Germinal center (tissue), 1 donor: ENCODE results near the gene DNAJA1.
A peak's percentile ranks its signal among the peaks of the same experiment; 100 is the strongest.

ENCODE experiments used
- DNase-seq: peaks from one replicate; pipeline ENCODE4 v3.0.0; 2012; ENCODE audit warnings: mixed read lengths, low spot score

Gene DNAJA1

DNA sequence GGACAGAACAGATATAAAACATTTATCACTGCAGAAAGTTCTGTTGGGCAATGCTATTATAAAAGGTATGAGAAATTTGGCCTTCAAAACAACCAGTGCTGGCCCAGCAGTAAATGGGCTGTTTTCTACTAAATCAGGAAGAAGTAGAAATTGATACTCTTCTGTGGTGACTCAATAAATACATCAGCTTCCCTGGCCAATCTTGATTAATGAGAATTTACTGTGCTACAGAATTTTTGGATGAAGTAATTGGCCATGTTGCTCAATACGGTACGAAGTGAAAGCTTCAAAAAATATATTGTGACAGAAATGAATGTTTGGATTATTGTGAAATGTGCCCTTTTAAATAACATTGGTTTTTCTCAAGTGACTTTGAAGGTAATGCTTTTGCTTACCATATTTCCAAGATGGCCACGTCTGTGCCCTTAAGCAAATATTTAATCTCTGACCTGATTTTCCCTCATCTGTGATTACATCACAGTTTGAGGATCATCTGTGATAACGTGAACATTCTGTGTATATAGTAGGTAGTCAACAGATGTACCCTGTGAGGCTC lies 4.2 kb downstream of the DNAJA1 start:
- DNase-seq, result no peak

DNA sequence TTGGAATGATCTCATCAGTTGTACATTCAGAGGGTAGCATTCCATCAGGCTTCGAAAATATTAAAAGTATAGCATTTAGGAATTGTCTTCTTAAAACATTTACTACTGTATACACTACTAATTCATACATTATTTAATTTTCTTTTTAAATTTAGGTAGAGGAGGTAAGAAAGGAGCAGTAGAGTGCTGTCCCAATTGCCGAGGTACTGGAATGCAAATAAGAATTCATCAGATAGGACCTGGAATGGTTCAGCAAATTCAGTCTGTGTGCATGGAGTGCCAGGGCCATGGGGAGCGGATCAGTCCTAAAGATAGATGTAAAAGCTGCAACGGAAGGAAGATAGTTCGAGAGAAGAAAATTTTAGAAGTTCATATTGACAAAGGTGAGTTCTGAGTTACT lies 5.2 kb downstream of the DNAJA1 start:
- no peak for DNase-seq

DNA sequence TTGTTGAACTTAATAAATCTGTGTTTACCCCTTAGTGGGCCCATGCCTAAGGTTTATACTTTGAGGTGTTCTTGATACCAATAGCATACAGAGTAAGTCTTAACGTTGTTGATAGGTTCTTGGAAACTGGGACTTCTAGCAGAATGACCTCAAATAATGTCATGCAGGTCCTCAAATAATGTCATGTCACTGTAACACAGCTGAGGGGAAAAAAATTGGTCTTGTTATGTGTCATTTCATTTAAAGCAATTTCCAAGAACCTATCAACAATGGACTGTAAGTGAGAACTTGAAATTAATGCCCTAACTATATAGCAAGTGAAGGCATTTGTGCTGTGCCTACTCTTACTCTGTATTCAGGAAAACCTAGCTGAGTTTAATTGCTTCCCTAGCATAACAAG lies 7.2 kb downstream of the DNAJA1 start:
- no peak for DNase-seq

DNA sequence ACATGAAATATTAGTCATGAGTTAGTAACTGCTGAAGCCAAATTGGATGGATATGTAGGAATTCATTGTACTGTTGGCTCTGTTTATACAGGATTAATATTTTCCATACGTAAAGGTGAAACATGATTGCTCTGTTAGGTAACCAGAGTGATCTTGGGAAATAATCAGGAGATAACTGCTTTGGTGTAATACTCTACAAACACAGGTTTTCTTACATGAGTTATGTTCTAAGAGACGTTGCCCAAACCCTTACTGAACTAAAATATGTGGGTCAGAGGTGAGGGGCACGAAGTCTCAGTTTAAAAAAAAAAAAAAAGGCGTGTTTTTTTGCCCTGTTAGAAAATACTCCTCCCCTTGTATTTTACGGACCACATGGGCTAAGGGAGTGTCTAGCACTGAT lies 7.8 kb downstream of the DNAJA1 start:
- no peak for DNase-seq

DNA sequence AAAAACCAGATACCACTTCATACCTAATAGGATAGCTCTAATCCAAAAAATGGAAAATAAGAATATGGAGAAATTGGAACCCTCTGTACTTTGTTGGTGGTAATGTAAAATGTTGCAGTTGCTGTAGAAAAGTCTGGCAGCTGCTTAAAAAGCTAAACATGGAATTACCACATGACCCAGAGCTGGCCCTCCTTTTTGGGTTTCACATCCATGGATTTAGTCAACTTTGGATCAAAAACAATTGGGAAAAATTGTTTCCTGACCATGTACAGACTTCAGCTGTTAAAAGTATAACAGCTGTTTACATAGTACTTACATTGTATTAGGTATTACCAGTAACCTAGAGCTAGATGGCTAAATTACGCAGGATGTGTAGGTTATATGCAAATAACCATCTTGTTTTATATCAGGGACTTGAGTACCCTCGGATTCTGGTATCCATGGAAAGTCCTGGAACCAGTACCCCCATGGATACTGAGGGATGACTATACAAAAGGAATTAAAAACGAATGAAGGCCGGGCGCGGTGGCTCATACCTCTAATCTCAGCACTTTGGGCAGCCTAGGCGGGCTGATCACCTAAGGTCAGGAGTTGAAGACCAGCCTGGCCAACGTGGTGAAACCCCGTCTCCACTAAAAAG lies 15.8 kb downstream of the DNAJA1 start:
- no peak for DNase-seq

DNA sequence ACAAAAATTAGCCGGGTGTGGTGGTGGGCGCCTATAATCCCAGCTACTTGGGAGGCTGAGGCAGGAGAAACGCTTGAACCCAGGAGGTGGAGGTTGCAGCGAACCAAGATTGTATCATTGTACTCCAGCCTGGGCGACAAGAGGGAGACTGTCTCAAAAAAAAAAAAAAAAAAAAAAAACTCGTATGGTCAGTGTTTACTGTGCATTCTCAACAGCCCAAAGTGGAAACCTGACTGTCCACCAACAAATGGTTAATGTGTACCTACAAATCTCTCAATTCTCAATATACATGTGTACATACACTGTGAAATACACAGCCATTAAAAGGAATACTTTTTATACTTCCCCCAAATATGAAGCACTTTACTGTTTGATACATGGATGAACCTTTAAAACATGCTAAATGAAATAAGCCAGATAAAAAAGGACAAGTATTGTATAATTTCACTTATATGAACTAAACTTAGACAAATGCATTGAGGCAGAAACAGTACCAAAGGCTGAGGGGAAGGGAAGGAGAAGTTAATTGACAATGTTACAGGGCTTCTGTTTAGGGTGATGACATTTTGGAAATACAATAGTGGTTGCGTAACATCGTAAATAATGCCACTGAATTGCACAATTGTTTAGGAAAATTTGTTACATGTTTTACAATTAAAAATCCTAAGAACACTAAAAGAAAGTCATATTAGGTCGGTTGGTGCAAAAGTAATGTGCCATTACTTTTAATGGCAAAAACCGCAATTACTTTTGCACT lies 16.5 kb downstream of the DNAJA1 start:
- no peak for DNase-seq

DNA sequence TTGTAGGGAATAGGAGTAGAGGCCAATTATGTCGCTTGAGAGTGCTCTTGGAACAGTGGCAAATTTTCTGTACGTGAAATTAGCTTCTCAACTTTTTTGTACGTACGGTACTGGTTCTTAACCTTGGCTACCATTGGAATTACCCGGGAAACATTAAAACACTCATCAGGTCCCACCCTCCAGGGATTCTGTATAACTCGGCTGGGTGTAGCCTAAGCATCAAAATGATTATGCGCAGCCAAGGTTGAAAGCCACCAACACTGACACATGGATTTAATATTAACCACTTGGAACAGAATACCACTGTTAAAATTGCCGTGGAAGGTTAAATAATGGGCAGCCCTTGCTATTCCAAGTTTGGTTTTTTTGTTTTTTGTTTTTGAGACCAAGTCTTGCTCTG lies 17.4 kb downstream of the DNAJA1 start:
- DNase-seq, result no peak

DNA sequence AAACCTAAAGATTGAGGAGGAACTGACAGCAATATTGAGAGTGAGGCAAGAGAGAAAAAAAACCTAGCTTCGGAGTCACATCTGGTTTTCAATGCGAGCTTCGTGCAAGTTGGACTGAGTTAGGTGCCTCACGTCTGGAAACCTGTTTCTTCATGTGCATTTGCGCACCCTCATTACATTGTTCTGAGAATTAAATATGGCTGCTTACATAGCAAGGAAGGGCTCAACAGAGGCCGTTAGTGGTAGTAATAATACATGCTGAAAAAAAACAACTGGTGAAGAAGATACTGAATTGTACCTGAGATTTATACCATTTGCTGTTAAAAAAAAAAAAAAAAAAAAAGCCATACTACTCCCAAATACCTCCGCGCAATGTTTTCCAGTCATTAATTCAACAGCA lies 18.6 kb downstream of the DNAJA1 start:
- no peak for DNase-seq

DNA sequence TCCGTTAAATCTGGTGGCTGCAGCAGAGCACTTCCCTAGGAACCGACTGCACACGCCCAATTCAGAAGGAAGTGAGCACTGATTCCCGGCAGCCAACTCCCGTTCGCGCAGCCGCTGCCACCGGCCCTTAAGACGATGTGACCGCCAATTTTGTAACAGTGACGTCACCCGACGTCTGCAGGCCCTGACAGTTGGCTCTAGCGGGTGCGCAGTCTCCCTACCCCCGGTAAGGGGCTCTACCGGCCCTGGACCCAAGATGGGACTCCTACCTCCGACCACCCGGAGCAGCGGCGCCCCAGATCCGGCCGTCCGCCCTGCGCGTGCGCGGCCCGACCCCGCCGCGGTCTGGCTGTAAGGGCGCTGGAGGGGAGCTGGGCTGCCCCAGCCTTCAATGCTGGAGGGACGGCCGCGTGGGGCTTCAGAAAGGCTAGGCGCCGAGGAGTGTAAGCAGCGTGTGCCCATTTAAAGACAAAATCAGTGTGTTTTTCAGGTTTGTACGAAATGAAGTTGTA lies 19.1 kb downstream of the DNAJA1 start:
- DNase-seq, result peak; percentile 85

DNA sequence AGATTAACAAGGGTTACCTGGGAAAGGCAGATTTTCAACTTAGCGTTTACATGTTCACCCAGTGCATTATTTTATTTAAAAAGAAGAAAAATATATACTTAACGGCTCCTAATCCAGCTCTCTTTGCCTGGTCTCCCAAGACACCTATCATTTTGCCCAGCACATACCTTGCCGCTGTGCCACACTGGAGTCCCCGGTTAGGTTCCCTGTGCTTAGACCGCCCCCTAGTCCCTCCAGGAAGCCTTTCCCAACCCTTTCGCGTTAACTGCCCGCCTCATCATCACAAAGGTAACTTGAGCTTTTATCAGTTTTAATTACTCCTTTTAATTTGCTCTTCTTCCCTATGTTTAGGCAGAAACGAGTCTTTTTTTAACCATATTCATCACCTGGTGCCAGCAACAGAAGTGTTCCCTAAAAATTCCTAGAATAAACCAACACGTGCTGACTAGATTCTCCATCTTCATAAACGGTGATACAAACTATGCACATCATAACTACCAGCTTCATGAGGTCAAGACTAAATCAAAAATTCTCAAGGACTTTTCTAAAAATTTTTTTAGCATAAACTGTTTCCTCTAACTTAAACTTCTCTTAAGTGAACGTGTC lies 19.7 kb downstream of the DNAJA1 start:
- no peak for DNase-seq

DNA sequence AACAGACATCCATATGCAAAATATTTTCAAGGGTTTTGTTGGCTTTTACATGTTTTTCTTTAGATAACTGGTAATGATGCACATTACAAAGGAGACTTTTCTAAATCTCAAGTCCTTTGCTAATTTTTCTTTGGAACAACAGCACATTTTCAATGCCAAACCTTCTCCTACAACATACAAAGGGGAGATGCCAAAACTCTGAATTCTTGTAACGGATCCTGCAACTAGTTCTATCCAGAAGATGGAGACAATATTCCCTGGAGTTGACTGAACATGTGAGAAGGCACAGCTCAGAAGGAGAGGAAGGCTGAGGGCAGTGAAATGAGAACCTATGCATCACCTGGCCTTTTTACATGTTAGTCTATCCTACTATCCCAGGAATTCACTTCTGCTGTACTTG lies 21.0 kb downstream of the DNAJA1 start:
- DNase-seq, result no peak

DNA sequence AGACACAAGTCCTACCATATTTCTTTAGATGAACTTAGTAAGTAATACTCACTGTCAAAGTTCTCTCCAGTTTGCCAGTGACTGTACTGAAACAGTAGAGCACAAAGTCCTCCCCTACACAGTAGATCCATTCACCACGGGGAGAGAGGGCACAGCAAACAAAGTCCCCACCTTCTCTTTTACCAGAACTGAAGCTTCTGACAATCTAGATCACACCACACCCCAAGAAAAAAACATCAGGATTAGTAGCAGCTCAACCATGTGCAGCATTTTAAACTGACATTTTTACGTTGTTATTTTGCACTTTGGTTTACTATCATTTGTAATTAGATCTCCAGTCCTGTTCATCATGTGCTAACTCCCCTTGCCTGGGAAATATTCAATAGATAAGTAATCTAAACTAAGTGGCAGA lies 23.0 kb downstream of the DNAJA1 start:
- DNase-seq, result no peak

DNA sequence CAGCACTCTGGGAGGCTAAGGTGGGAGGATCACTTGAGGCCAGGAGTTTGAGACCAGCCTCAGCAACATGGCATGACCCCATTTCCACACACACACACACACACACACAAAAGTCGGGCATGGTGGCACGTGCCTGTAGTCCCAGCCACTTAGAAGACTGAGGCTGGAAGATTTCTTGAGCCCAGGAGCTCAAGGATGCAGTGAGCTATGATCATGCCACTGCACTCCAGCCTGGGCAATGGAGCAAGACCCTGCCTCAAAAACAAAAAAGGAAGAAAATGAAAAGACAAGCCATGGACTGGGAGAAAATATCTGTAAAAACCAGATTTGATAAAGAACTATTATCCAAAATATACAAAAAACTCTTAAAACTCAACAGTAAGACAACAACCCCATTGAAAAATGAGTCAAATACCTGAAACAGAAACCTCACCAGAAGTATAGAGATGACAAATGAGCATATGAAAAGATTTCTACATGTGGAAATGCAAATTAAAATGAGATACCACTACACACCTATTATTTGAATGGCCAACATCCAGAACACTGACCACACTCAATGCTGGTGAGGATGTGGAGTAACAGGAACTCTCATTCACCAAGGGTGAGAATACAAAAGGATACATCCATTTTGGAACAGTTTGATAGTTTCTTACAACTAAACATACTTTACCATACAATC lies 24.7 kb downstream of the DNAJA1 start:
- DNase-seq, result no peak

DNA sequence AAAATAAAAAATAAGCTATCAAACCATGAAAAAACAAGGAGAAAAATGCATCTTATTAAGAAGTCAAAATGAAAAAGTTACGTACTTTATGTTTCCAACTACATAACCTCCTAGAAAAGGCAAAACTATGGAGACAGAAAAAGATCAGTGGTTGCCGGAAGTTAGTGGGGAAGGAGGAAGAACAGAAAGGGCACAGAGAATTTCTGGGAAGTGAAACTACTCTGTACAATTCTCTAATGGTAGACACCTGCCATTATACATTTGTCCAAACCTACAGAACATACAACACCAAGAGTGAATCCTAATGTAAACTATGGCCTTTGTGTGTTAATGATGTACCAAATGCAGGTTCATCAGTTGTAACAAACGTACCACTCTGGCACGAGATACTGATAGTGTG lies 26.1 kb downstream of the DNAJA1 start:
- peak; percentile 14 for DNase-seq

DNA sequence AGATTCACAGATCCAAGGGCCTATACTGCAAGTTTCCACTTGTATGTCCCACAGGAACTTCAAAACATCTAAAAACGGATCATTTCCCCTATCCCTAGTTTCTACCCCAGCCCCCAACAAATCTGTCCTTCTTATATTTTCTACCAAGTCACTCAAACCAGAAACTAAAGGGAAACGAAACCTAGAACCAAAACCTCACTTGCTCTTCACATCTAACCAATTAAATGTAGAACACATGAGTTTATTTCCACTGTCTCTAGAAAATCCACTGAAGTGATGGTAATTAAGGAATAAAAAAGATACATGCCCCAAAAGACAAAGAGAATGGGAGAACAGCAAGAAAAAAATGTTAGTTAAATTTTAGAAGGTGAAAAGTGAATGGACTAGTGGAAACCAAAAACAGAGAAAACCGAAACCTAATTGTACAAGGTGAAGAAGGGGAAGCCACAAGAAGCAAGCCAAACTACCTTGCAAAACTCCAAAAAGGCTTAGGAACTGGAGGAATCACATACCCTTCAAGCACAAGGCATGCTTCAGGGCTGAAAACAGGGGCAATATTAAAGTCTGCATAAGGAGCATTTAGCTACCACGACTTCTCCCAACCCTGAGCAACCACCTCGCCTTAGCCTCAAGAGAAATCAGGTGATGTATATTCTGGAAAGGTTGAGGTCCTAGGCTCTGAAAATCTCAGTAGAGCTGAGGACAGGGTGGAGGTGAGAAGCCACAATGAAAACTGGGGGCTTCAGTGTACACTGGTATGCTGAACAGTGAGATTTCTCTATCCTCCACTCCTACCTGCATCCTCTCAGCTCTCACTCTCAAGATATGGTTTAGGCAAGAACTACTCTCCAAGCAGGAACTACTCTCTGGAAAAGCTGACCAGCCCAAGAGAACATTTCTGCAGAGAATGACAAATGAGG lies 40.3 kb downstream of the DNAJA1 start:
- peak; percentile 57 for DNase-seq

DNA sequence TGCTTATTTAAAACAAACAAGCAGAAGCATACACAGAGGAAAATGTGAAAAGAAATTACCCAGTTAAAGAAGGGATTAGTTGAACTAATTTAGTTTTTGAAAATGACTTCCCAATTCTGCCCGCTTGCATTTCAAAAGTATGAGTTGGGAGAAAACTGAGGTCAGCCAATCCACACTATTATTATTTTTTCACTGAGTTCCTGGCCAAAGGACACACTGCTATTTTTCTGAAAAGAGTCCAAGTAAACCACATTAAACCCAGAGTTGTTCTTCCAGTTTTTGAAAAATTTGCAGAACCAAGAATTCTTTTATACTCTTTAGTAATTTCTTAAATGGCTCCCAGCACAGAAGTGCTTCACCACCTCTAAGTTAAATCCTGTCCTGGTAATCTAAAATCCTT lies 43.9 kb downstream of the DNAJA1 start:
- no peak for DNase-seq

DNA sequence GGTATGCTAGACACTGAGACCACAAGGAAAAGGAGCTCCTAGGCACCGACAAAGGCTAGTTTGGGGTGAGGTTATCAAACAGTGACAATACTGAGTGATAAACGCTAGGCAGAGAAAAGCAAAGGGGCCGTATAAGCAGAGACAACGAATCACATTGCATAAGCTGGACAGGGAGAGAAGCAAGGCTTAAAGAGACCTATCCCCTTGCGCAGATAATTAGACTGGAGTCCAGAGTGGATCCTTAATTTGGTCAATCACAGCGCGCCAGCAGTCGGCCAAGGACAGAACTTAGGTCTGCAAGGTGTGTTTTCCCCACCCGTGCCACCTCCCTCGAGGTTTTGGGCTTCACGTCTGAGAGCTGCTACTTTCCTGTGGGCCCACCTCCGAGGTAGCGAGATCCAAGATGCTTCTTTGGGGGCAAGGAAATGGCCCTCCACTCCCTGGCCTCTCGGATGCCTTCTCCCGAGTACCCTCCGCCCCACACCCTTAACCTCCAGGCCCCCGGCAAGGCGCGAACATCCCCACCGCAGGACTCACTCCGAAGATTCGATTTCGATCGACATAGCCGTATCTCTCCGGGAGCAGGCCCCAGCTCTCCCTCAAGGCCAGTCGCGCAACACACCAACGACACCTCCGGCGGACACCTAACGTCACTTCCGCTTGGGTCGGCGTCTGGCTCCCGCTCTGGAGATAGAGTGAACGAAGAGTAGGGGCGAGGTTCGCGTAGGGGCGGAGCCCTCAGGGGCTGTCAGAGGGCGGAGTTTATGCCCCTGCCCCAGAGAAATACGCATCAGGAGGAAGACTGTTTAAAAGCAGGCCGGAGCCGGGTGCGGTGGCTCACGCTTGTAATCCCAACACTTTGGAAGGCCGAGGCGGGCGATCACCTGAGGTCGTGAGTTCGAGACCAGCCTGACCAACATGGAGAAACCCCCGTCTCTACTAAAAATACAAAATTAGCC lies 51.3 kb downstream of the DNAJA1 start, which contains the start of gene SMU1:
Gene SMU1, minus strand, starts transcription at position 629 of the 959 bp plus-strand sequence. Its CDS starts 66 bp downstream, at position 563.
- DNase-seq, result peak; percentile 96

DNA sequence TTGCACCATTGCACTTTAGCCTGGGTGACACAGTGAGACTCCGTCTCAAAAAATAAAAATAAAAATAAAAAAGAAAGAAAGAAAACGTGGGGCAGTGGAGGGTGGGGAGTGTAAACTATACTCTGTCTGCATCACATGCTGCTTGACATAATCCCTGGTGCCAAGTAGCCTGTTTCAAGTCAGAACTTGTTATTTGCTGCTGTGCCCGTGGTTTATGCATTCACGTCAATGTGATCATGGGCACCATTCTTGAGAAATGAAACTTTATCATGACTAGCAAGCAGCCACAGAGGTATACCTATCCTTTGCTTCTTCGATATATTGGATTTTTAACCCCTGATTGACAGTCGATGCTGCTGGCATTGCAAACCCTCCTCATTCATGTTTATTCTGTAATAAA lies 55.5 kb downstream of the DNAJA1 start:
- DNase-seq, result no peak

DNA sequence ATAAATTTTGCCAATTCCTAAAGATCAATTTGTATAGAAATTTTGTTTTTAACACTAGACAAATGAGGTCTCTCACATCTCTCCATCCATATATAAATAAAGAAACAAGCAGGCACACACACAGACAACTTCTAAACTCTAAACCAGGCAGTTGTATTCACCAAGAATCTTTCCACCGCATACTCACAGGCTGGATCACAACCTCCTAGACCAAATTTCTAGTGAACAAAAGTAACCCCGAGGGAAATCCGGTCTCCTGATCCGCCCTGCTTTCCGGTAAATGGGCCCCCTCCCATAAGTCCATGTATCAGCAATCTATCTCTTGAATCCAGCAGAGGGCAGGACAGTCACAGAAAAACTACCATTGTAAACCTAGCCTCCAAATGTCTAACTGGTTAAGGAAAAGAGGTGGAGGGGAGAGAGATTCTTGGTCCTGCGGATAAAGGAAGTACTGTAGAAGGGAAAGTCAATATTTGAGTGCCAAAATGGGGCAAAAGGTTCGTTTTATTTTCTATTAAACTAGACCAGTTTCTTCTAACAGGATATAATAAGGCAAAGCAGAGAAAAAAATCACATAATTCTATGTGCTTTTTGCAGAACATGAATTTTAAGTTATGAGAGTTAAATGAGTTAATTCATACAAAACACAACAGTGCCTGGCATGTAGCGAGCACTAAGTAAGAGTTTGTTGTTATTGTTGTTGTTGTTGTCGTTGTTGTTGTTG lies 56.2 kb downstream of the DNAJA1 start:
- peak; percentile 77 for DNase-seq
